ENCODE data around the gene CD74. TPM values are rescaled to one million over a fixed set of nuclear protein-coding genes. Genes with fewer than 3 reads are reported as not detected.

The CD74 gene
- total RNA-seq, 6 experiments from 2014 or later, result 0.37 TPM; not detected in 5

GRCh38 chr5:150355791-150356190, 56.9 kb downstream of the CD74 start:
- Mint-ChIP-seq H3K9me3 (no peaks in the 10 kb centered on the region), H3K27ac (no peak overlapping the region), H3K4me1 (ENCODE audit: low read depth) (peaks cover 26% of the 10 kb centered on the region), H3K4me3 (no peak overlapping the region), H3K27me3 (ENCODE audit: insufficient read depth) (no peaks in the 10 kb centered on the region; the same call in 1 of the 2 replicates), H3K36me3 (ENCODE audit: low read depth) (peaks cover 4% of the 10 kb centered on the region; the same call in 1 of the 2 replicates)
- DNase-seq, result no peak
- TF ChIP-seq, protein P1, sequence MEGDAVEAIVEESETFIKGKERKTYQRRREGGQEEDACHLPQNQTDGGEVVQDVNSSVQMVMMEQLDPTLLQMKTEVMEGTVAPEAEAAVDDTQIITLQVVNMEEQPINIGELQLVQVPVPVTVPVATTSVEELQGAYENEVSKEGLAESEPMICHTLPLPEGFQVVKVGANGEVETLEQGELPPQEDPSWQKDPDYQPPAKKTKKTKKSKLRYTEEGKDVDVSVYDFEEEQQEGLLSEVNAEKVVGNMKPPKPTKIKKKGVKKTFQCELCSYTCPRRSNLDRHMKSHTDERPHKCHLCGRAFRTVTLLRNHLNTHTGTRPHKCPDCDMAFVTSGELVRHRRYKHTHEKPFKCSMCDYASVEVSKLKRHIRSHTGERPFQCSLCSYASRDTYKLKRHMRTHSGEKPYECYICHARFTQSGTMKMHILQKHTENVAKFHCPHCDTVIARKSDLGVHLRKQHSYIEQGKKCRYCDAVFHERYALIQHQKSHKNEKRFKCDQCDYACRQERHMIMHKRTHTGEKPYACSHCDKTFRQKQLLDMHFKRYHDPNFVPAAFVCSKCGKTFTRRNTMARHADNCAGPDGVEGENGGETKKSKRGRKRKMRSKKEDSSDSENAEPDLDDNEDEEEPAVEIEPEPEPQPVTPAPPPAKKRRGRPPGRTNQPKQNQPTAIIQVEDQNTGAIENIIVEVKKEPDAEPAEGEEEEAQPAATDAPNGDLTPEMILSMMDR (IDR thresholded peaks at IDR 0.05), result no peak

- Mint-ChIP-seq H3K4me3 (no peak overlapping the region), H3K36me3 (ENCODE audit: low read depth) (no peaks in the 10 kb centered on the region), H3K27ac (no peak overlapping the region), H3K27me3 (ENCODE audit: insufficient read depth) (no peaks in the 10 kb centered on the region; the same call in 1 of the 2 replicates), H3K9me3 (no peaks in the 10 kb centered on the region), H3K4me1 (ENCODE audit: low read depth) (peaks cover 35% of the 10 kb centered on the region)
- TF ChIP-seq, protein P1 (IDR thresholded peaks at IDR 0.05), result peak; percentile 24; the same call in 1 of the 2 replicates
- DNase-seq, result no peak
Measured at GRCh38 chr5:150353032-150353675, 59.6 kb downstream of the CD74 start.

DNA sequence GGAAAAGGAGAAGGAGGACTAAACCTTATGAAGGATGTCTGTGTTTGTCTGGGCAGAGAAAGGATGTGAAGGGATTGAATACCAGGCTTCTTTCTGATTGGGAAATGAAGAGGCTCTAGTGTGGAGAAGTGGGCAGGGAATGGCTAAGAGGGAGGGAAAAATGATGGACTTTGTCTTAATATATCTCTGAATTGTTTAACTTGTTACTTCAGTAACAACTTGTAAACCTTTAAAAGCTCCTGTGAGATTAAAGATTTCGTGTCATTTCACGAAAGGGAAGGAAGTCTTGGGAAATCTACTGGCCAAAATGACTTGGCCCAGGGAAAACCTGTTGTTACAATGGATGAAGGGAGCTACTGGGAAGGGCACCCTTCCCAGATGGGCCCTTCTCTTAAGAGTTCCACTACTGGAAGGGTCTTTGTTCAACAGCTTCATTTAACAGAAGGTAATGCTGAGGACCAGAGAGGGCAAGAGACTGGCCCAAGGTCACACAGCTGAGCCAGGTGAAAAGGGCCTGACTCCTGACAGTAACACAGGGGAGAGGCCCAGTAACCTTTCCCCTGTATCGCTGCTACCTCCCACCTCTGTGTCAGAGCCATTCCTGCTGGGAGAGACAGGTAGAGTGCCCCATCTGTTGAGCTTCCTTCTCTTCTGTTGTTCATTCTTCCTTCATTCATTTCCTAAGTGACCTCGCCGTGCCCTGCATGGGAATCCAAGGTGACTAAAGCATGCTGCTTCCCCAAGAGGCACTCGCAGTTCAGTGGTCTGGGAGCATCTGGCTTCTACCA, 60.3 kb downstream of the CD74 start:
- TF ChIP-seq, protein P1 (IDR thresholded peaks at IDR 0.05), result no peak
- no peaks in the 10 kb centered on the region; the same call in 1 of the 2 replicates for H3K27me3 Mint-ChIP-seq (ENCODE audit: insufficient read depth)
- no peak overlapping the region for H3K27ac Mint-ChIP-seq
- H3K36me3 Mint-ChIP-seq (ENCODE audit: low read depth), result no peaks in the 10 kb centered on the region
- no peaks in the 10 kb centered on the region for H3K9me3 Mint-ChIP-seq
- peaks cover 35% of the 10 kb centered on the region for H3K4me1 Mint-ChIP-seq (ENCODE audit: low read depth)
- no peak overlapping the region for H3K4me3 Mint-ChIP-seq
- DNase-seq, result no peak

Other genes with a start within 250 kb of the CD74 start
- gene CDX1, start 246.1 kb downstream of the CD74 start, total RNA-seq (2021; fragmentation: NEBNext Ultra II Directional; extraction: Animal tissue kit (Norgen Biotek cat#: 25700)), result under 1 TPM in 1 of 6 experiments, not detected in 5; 0.11 TPM
- gene SLC6A7, start 222.8 kb downstream of the CD74 start, total RNA-seq (2021; fragmentation: NEBNext Ultra II Directional; extraction: Animal tissue kit (Norgen Biotek cat#: 25700)), result not detected
- gene CAMK2A, start 123.1 kb downstream of the CD74 start, total RNA-seq (2021; fragmentation: NEBNext Ultra II Directional; extraction: Animal tissue kit (Norgen Biotek cat#: 25700)), result under 1 TPM; 0.09 to 0.64 (median 0.18) TPM
- 1 to 10 TPM; 4.6 to 6.7 (median 4.9) TPM for gene ARSI, start 110.0 kb downstream of the CD74 start, total RNA-seq (2021; fragmentation: NEBNext Ultra II Directional; extraction: Animal tissue kit (Norgen Biotek cat#: 25700))
- 10 to 100 TPM; 30.8 to 44.6 (median 38.5) TPM for gene TCOF1, start 55.2 kb downstream of the CD74 start, total RNA-seq (2021; fragmentation: NEBNext Ultra II Directional; extraction: Animal tissue kit (Norgen Biotek cat#: 25700))
- gene RPS14, start 36.8 kb upstream of the CD74 start, total RNA-seq (2021; fragmentation: NEBNext Ultra II Directional; extraction: Animal tissue kit (Norgen Biotek cat#: 25700)), result 1,000 to 10,000 TPM; 1,658 to 2,163 (median 1,911) TPM
- gene NDST1, start 95.2 kb upstream of the CD74 start, total RNA-seq (2021; fragmentation: NEBNext Ultra II Directional; extraction: Animal tissue kit (Norgen Biotek cat#: 25700)), result 100 to 1,000 TPM; 126 to 199 (median 147) TPM
- 10 to 100 TPM; 35.6 to 50.7 (median 47.8) TPM for gene SYNPO, start 227.8 kb upstream of the CD74 start, total RNA-seq (2021; fragmentation: NEBNext Ultra II Directional; extraction: Animal tissue kit (Norgen Biotek cat#: 25700))
- under 1 TPM in 2 of 6 experiments, not detected in 4; 0.05 to 0.14 TPM for gene MYOZ3, start 248.3 kb upstream of the CD74 start, total RNA-seq (2021; fragmentation: NEBNext Ultra II Directional; extraction: Animal tissue kit (Norgen Biotek cat#: 25700))